OCI-LY3 (cell line): ENCODE results near the gene CCR3.

Experiments
- H2AFZ ChIP-seq: fragments of 200-600, 300-600 bp; shearing (Covaris generic); 2 replicates; pipeline ENCODE4 v1.6.0; 2014; ENCODE audit warnings: antibody characterized with exemption, low read depth, low read length
- H3K27ac ChIP-seq: fragments of 200-600, 300-600 bp; sonication (generic); 2 replicates; pipeline ENCODE4 v1.5.1; 2014; ENCODE audit warnings: mild to moderate bottlenecking, low read length, moderate library complexity, mixed read lengths
- H3K27me3 ChIP-seq: fragments of 200-600, 300-600 bp; sonication (generic); 2 replicates; pipeline ENCODE4 v1.6.1; 2014; ENCODE audit warnings: low read depth, low read length, mixed read lengths
- H3K36me3 ChIP-seq: fragments of 200-600, 300-600 bp; sonication (generic); replicated peaks from 2 replicates; pipeline ENCODE3; 2014; ENCODE audit warnings: low read depth, low read length, mixed read lengths
- H3K4me1 ChIP-seq: fragments of 300-600, 200-600 bp; sonication (generic); 2 replicates; pipeline ENCODE4 v1.6.1; 2014; ENCODE audit warnings: low read length, mixed read lengths
- H3K4me2 ChIP-seq: fragments of 200-600, 300-600 bp; sonication (generic); 2 replicates; pipeline ENCODE4 v1.6.1; 2014; ENCODE audit warnings: low read length, mixed read lengths
- H3K4me3 ChIP-seq: fragments of 300-600, 200-600 bp; sonication (generic); 2 replicates; pipeline ENCODE4 v1.5.1; 2014; ENCODE audit warnings: antibody characterized with exemption, mild to moderate bottlenecking, low read length, moderate library complexity
- H3K79me2 ChIP-seq: fragments of 300-600, 200-600 bp; shearing (Covaris generic); 2 replicates; pipeline ENCODE4 v1.6.1; 2014; ENCODE audit warnings: mild to moderate bottlenecking, low read length, mixed read lengths
- H3K9ac ChIP-seq: fragments of 300-600, 200-600 bp; shearing (Covaris generic); 2 replicates; pipeline ENCODE4 v1.6.0; 2014; ENCODE audit warnings: mild to moderate bottlenecking, low read length, moderate library complexity
- H3K9me3 ChIP-seq: fragments of 200-600, 300-600 bp; shearing (Covaris generic); 2 replicates; pipeline ENCODE4 v1.6.1; 2014; ENCODE audit warnings: low read length, mixed read lengths; ENCODE audit not compliant: insufficient read depth
- H4K20me1 ChIP-seq: fragments of 200-600, 300-600 bp; sonication (generic); 2 replicates; pipeline ENCODE4 v1.6.1; 2016; ENCODE audit warnings: low read length, mixed read lengths; ENCODE audit not compliant: insufficient read depth
- CTCF ChIP-seq: fragments of 200-600, 300-600 bp; sonication (generic); IDR thresholded peaks from 2 replicates; pipeline ENCODE4 v1.5.1; 2014; ENCODE audit warnings: antibody characterized with exemption, low read length, low read depth
- EZH2phosphoT487 ChIP-seq: fragments of 200-600 bp; shearing (Covaris generic); IDR thresholded peaks from 2 replicates; pipeline ENCODE4 v1.6.1; 2018; ENCODE audit warnings: antibody characterized with exemption, mixed run types, low read depth

Gene CCR3

GRCh38 chr3:46243560-46243959 is 1.3 kb downstream of the CCR3 start:
- no peak overlapping the region for H3K27ac ChIP-seq
- no peak overlapping the region for H2AFZ ChIP-seq
- H3K27me3 ChIP-seq, result peaks cover 25% of the 10 kb centered on the region
- H3K4me1 ChIP-seq, result peaks cover 15% of the 10 kb centered on the region
- no peaks in the 10 kb centered on the region for H3K9me3 ChIP-seq
- H3K4me3 ChIP-seq, result no peak overlapping the region
- no peak overlapping the region for H3K4me2 ChIP-seq
- no peaks in the 10 kb centered on the region for H4K20me1 ChIP-seq
- H3K36me3 ChIP-seq, result no peaks in the 10 kb centered on the region
- TF ChIP-seq EZH2phosphoT487 (no peak), CTCF (no peak)
- H3K9ac ChIP-seq, result no peak overlapping the region
- no peaks in the 10 kb centered on the region for H3K79me2 ChIP-seq

GRCh38 chr3:46245146-46245545 is 2.9 kb downstream of the CCR3 start:
- no peaks in the 10 kb centered on the region for H3K79me2 ChIP-seq
- no peak overlapping the region for H3K4me2 ChIP-seq
- no peak overlapping the region for H3K27ac ChIP-seq
- H3K4me1 ChIP-seq, result peaks cover 15% of the 10 kb centered on the region
- H3K9ac ChIP-seq, result no peak overlapping the region
- TF ChIP-seq EZH2phosphoT487, result no peak
- no peak for TF ChIP-seq CTCF
- no peak overlapping the region for H3K4me3 ChIP-seq
- no peaks in the 10 kb centered on the region for H3K36me3 ChIP-seq
- no peaks in the 10 kb centered on the region for H4K20me1 ChIP-seq
- H2AFZ ChIP-seq, result no peak overlapping the region
- H3K9me3 ChIP-seq, result no peaks in the 10 kb centered on the region
- peaks cover 12% of the 10 kb centered on the region; the same call in 1 of the 2 replicates for H3K27me3 ChIP-seq

- no peaks in the 10 kb centered on the region for H3K9me3 ChIP-seq
- H3K36me3 ChIP-seq, result no peaks in the 10 kb centered on the region
- H3K79me2 ChIP-seq, result no peaks in the 10 kb centered on the region
- peaks cover 6% of the 10 kb centered on the region for H3K4me1 ChIP-seq
- H3K9ac ChIP-seq, result no peak overlapping the region
- peaks cover 26% of the 10 kb centered on the region for H3K27me3 ChIP-seq
- no peak overlapping the region for H3K4me3 ChIP-seq
- no peak for TF ChIP-seq CTCF
- no peak for TF ChIP-seq EZH2phosphoT487
- no peak overlapping the region for H2AFZ ChIP-seq
- H3K4me2 ChIP-seq, result no peak overlapping the region
- no peak overlapping the region for H3K27ac ChIP-seq
- no peaks in the 10 kb centered on the region for H4K20me1 ChIP-seq
Observed at GRCh38 chr3:46252980-46253379, 10.7 kb downstream of the CCR3 start.

GRCh38 chr3:46258525-46258924 is 16.3 kb downstream of the CCR3 start:
- H3K9ac ChIP-seq, result no peak overlapping the region
- peaks cover 17% of the 10 kb centered on the region for H3K27me3 ChIP-seq
- no peaks in the 10 kb centered on the region for H3K36me3 ChIP-seq
- no peak overlapping the region for H3K4me3 ChIP-seq
- H3K4me2 ChIP-seq, result no peak overlapping the region
- H4K20me1 ChIP-seq, result no peaks in the 10 kb centered on the region
- 0 out of 2 replicates have a peak, but pooled peaks cover 3% of the 10 kb centered on the region for H3K4me1 ChIP-seq
- H3K79me2 ChIP-seq, result no peaks in the 10 kb centered on the region
- H3K27ac ChIP-seq, result no peak overlapping the region
- H2AFZ ChIP-seq, result no peak overlapping the region
- H3K9me3 ChIP-seq, result peaks cover 5% of the 10 kb centered on the region
- no peak for TF ChIP-seq CTCF
- TF ChIP-seq EZH2phosphoT487, result no peak
